Astrocyte of the cerebellum (primary cell): ENCODE data around the gene CXCR5.
A peak's percentile ranks its signal among the peaks of the same experiment; 100 is the strongest.

Source experiments
- DNase-seq: peaks from one replicate; pipeline ENCODE4 v3.0.0-alpha.2; 2011; ENCODE audit warnings: low read depth
- H3K4me3 ChIP-seq: 2 replicates; pipeline ENCODE4 v1.5.1; 2011; ENCODE audit warnings: mild to moderate bottlenecking, low read depth, low read length, moderate library complexity
- CTCF ChIP-seq: IDR thresholded peaks from 2 replicates; pipeline ENCODE4 v1.5.1; 2012; ENCODE audit warnings: low read length, low read depth, moderate library complexity, mild to moderate bottlenecking; ENCODE audit errors: missing control alignments
- in situ Hi-C: cut with HindIII; loops from 2 replicates; pipeline ENCODE4 v1.10.0; 2017; ENCODE audit warnings: low sequenced_read_pairs

CXCR5 gene

GRCh38 chr11:118857385-118857784 lies 26.3 kb upstream of the CXCR5 start:
- TF ChIP-seq CTCF = no peak
- in situ Hi-C loops = no loop called here
- no peak for DNase-seq
- H3K4me3 ChIP-seq = no peak overlapping the region

- in situ Hi-C loops = loop anchor here (10.0 kb wide), 1 partner anchor 65 kb away; the partner anchor contains the start of gene DDX6
- TF ChIP-seq CTCF = no peak
- H3K4me3 ChIP-seq = no peak overlapping the region
- DNase-seq = no peak
These were observed 23.7 kb upstream of the CXCR5 start for GRCh38 chr11:118859973-118860372.

- no peak for DNase-seq
- no peak for TF ChIP-seq CTCF
- in situ Hi-C loops = loop anchor here (10.0 kb wide), 1 partner anchor 74 kb away; the partner anchor contains the start of gene DDX6
- H3K4me3 ChIP-seq = no peak overlapping the region
These were observed 15.0 kb upstream of the CXCR5 start for GRCh38 chr11:118868659-118869058.

GRCh38 chr11:118870396-118871343 lies 13.0 kb upstream of the CXCR5 start:
- H3K4me3 ChIP-seq = no peak overlapping the region
- no peak for DNase-seq
- in situ Hi-C loops = no loop called here
- peak; percentile 9 for TF ChIP-seq CTCF

- no peak for DNase-seq
- no peak for TF ChIP-seq CTCF
- no peak overlapping the region for H3K4me3 ChIP-seq
- in situ Hi-C loops = no loop called here
These were observed 11.3 kb upstream of the CXCR5 start for GRCh38 chr11:118872403-118872821.

GRCh38 chr11:118873804-118874203 lies 9.9 kb upstream of the CXCR5 start:
- TF ChIP-seq CTCF = no peak
- no peak for DNase-seq
- in situ Hi-C loops = no loop called here
- H3K4me3 ChIP-seq = no peak overlapping the region
